Measurements from ENCODE around the gene OR6B2. TPM values are rescaled to one million over a fixed set of nuclear protein-coding genes. Genes with fewer than 3 reads are reported as not detected.
A peak's percentile ranks its signal among the peaks of the same experiment; 100 is the strongest.

OR6B2 gene
- total and polyA plus RNA-seq, 2 of the 4 experiments (the other 2 are of a cell fraction) = not detected

GRCh38 chr2:240070907-240071306, 40.7 kb upstream of the OR6B2 start:
- dilution Hi-C loops (cut with HindIII; ENCODE audit: low sequenced_read_pairs, unreplicated experiment) (no loop called here), in situ Hi-C loops (cut with MboI; ENCODE audit: low sequenced_read_pairs) (no loop called here), intact Hi-C loops (cut with micrococcal nuclease) (no loop called here)
- H2BK120ac ChIP-seq (ENCODE audit: low read depth, low read length) = no peak overlapping the region
- no peak overlapping the region for H3K14ac ChIP-seq (replicated peaks; ENCODE audit: low read depth, low read length)
- no peaks in the 10 kb centered on the region; the same call in 1 of the 2 replicates for H3K27me3 ChIP-seq (ENCODE audit: control insufficient read depth, insufficient read depth, low read length)
- H3K79me1 ChIP-seq (ENCODE audit: low read depth in 1 of 2, low read length in 2 of 2) = no peaks in the 10 kb centered on the region
- H3K27ac ChIP-seq (ENCODE audit: insufficient read depth, low read length) = no peak overlapping the region
- POLR2A ChIA-PET (ENCODE audit: unreplicated experiment) = no interaction called here
- H3K9me1 ChIP-seq (ENCODE audit: insufficient read depth, low read length) = no peaks in the 10 kb centered on the region
- H2AK5ac ChIP-seq (ENCODE audit: low read depth, low read length) = no peak overlapping the region
- no peak overlapping the region for H2AK9ac ChIP-seq (replicated peaks; ENCODE audit: low read depth, low read length, poor library complexity)
- H4K5ac ChIP-seq (ENCODE audit: low read depth, low read length) = no peak overlapping the region
- H3K23ac ChIP-seq (ENCODE audit: low read depth, low read length) = no peak overlapping the region
- H3K4me1 ChIP-seq (ENCODE audit: control insufficient read depth, insufficient read depth, low read length) = no peaks in the 10 kb centered on the region
- H4K20me1 ChIP-seq (ENCODE audit: insufficient read depth, low read length) = no peaks in the 10 kb centered on the region
- no peak for TF ChIP-seq NFE2L2 (IDR thresholded peaks at IDR 0.05; ENCODE audit: low read depth, low read length)
- no peak for TF ChIP-seq MXI1 (IDR thresholded peaks at IDR 0.05; ENCODE audit: borderline replicate concordance, low read depth, low read length)
- no peak for TF ChIP-seq ELK1 (IDR thresholded peaks at IDR 0.05; ENCODE audit: borderline replicate concordance, low read depth, low read length)
- peak; percentile 70 for TF ChIP-seq MAFK (IDR thresholded peaks at IDR 0.05; ENCODE audit: low read depth, low read length)
- H2BK5ac ChIP-seq (ENCODE audit: low read depth, low read length, poor library complexity, severe bottlenecking) = no peak overlapping the region
- no peak overlapping the region for H2BK15ac ChIP-seq (ENCODE audit: low read depth, low read length)
- H3K56ac ChIP-seq (ENCODE audit: extremely low read depth, insufficient read depth, low read length) = no peak overlapping the region
- H3K4ac ChIP-seq (ENCODE audit: low read depth, low read length) = no peak overlapping the region
- H4K91ac ChIP-seq (ENCODE audit: insufficient read depth, low read depth, low read length) = no peak overlapping the region
- 0 out of 2 replicates have a peak, but pooled peaks cover 4% of the 10 kb centered on the region for H3K9me3 ChIP-seq (ENCODE audit: control insufficient read depth, insufficient read depth, low read length)
- H2BK20ac ChIP-seq (ENCODE audit: low read depth, low read length) = no peak overlapping the region
- no peak overlapping the region for H4K8ac ChIP-seq (ENCODE audit: low read depth in 2 of 2, low read length in 2 of 2)
- no peak overlapping the region for H3K4me2 ChIP-seq (ENCODE audit: low read depth, low read length)
- no peak overlapping the region for H3K18ac ChIP-seq (ENCODE audit: low read depth, low read length)
- ATAC-seq (ENCODE audit: low read depth) = no peak
- no TSS peak for BruUV-seq (replicated peaks)
- CTCF ChIA-PET = interaction anchor here (3.4 kb wide), 1 partner anchor 10 kb away, joined by 15 read pairs; no protein-coding TSS in a partner anchor
- no CpG with 5 or more reads among the region's 3 CpGs for WGBS, 2 experiments (ENCODE audit: extremely low coverage in 2 of 2, insufficient read length in 1 of 2)
- H3K4me3 ChIP-seq (ENCODE audit: insufficient read depth, low read depth, low read length) = no peak overlapping the region
- no peaks in the 10 kb centered on the region for H3K36me3 ChIP-seq (ENCODE audit: control insufficient read depth, insufficient read depth, low read length)
- no peak overlapping the region for H3K9ac ChIP-seq (ENCODE audit: low read depth, low read length)
- H2AFZ ChIP-seq (replicated peaks; ENCODE audit: low read length, poor library complexity) = no peak overlapping the region
- no peak for DNase-seq
